GM06990 (cell line): ENCODE results near the gene CLEC4A.
"Not testable (repeated sequence)": the region's sequence is repeated elsewhere in the genome, so short reads cannot be mapped to it uniquely, and the experiment has no call there.

Experiments
- DNase-seq: peaks from one replicate; pipeline ENCODE4 v3.0.0-alpha.2; 2011; ENCODE audit not compliant: insufficient read length; ENCODE audit errors: extremely low read depth
- H3K27me3 ChIP-seq: replicated peaks from 2 replicates; pipeline ENCODE4 v1.6.0; 2011; ENCODE audit warnings: low read length; ENCODE audit not compliant: control insufficient read depth, insufficient read depth
- H3K36me3 ChIP-seq: 2 replicates; pipeline ENCODE4 v1.5.1; 2011; ENCODE audit warnings: low read length; ENCODE audit not compliant: control insufficient read depth, insufficient read depth
- H3K4me3 ChIP-seq: replicated peaks from 2 replicates; pipeline ENCODE4 v1.5.1; 2011; ENCODE audit warnings: low read depth, mild to moderate bottlenecking, control low read depth, low read length
- CTCF ChIP-seq: IDR thresholded peaks from 2 replicates; pipeline ENCODE4 v1.5.1; 2011; ENCODE audit warnings: low read length, control low read depth, mild to moderate bottlenecking, inconsistent platforms; ENCODE audit not compliant: insufficient read depth, poor library complexity, severe bottlenecking

CLEC4A gene

GRCh38 chr12:8146442-8146771 is 23.0 kb downstream of the CLEC4A start:
- Histone ChIP-seq H3K27me3 (no peaks in the 10 kb centered on the region), H3K36me3 (no peaks in the 10 kb centered on the region), H3K4me3 (no peak overlapping the region)
- no peak for TF ChIP-seq CTCF
- no peak for DNase-seq

DNA sequence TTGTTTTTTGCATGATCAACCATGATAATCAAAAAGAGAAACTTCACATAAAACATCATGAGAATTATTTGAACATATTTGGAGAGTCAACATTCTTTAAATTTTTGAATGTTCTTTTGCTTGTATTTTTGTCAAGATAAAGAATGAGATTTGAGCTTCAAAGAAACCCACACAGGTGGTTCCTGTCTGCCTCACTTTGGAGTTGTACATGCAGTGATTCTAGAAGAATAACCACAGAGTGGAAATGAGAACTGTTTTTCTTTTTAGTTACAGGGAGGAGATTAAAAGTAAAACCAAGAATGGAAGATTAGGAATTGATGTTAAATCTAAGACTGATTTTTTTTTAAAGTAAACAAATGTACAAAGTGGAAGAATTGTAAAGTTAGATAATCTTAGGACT is 31.1 kb downstream of the CLEC4A start:
- no peak for DNase-seq
- Histone ChIP-seq H3K27me3 (no peaks in the 10 kb centered on the region), H3K36me3 (no peaks in the 10 kb centered on the region), H3K4me3 (no peak overlapping the region)
- TF ChIP-seq CTCF, result no peak

DNA sequence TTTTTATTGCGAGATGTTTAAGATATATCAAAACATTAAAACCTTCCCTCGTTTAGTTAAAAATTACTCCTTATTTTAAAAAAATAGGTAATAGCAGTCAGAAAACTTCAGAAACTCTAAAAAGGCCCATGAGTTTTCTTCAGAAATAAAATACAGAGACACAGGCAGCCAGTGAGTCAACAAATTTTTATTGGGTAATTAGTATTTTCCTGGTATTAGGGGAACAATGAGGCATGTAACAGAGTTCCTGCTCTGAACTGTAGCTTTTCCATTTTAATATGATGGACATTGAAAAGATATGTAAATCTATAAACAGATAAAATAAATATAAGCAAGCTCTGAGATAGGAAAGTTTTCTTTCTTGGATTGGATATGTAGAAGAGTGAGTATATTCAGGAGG is 33.0 kb downstream of the CLEC4A start:
- H3K36me3 ChIP-seq, result no peaks in the 10 kb centered on the region
- H3K4me3 ChIP-seq, result no peak overlapping the region
- DNase-seq, result no peak
- H3K27me3 ChIP-seq, result no peaks in the 10 kb centered on the region
- no peak for TF ChIP-seq CTCF

- TF ChIP-seq CTCF, result no peak
- no peaks in the 10 kb centered on the region for H3K36me3 ChIP-seq
- no peak within 1 kb of the TSS for H3K4me3 ChIP-seq
- no peaks in the 10 kb centered on the region for H3K27me3 ChIP-seq
- DNase-seq, result no peak
Measured at GRCh38 chr12:8156845-8157244, 33.4 kb downstream of the CLEC4A start, which contains the start of gene ZNF705A. Gene ZNF705A, plus strand, starts transcription at chr12:8157015. Its CDS starts 15,611 bp downstream, at chr12:8172626.

DNA sequence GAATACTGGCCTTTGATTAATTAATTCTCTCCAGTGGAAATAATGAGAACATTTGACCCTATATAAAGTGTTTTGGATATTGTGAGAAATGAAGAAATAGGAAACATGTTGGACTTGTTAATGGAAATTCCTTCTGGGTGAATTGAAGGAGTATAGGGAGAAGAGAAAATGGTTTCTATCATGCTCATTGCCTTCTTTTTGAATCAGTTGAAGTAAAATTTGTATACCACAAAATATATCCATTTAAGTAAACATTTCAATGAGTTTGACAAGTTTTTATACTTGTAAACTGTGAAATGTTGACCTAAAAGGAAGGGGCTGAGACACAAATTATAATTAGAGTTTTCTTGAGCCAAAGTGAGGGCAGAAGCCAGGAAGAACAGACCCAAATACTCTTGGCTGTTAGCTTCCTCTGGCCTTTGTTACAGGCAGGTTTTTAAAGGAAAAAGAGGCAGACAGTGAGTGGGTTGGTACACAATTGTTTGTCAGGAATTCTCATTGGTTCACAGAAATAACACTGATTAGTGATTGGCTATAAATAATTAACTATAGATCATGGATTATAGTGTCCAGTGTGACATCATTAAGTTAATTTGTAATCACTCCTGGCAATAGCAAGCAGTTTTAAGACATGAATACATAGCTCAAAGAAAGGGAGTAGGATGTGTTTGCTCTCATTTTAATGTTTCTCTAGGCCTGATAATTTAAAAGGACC is 34.2 kb downstream of the CLEC4A start:
- no peak for TF ChIP-seq CTCF
- no peak for DNase-seq
- no peaks in the 10 kb centered on the region for H3K27me3 ChIP-seq
- no peak overlapping the region for H3K4me3 ChIP-seq
- no peaks in the 10 kb centered on the region for H3K36me3 ChIP-seq

GRCh38 chr12:8172911-8173310 is 49.5 kb downstream of the CLEC4A start:
- H3K4me3 ChIP-seq, H3K27me3 ChIP-seq, H3K36me3 ChIP-seq, DNase-seq: not testable (repeated sequence)
